Liver (tissue), 9 donors: ENCODE results near the gene ST6GALNAC3. TPM values are rescaled to one million over a fixed set of nuclear protein-coding genes. Genes with fewer than 3 reads are reported as not detected.

Experiments used
- DNase-seq: peaks from one replicate; pipeline ENCODE4 v3.0.0-alpha.2; 2017; ENCODE audit warnings: low spot score
- H3K27ac ChIP-seq, 2 donors: one replicate each; pipeline ENCODE4 v1.7.0; 2013; ENCODE audit warnings: inconsistent platforms in 2 of 2, low read length in 2 of 2, control low read depth in 1 of 2, low read depth in 1 of 2, mild to moderate bottlenecking in 1 of 2
- H3K27me3 ChIP-seq, 4 donors: one replicate each; pipeline versions ENCODE4 v1.6.1 to v1.7.0; 2013; ENCODE audit warnings: low read length in 3 of 4, inconsistent platforms in 1 of 4, mild to moderate bottlenecking in 1 of 4, moderate library complexity in 1 of 4; ENCODE audit not compliant: control insufficient read depth in 4 of 4, insufficient read depth in 4 of 4
- H3K36me3 ChIP-seq, 4 donors: one replicate each; pipeline versions ENCODE4 v1.6.1 to v1.7.0; 2013; ENCODE audit warnings: low read length in 3 of 4, mild to moderate bottlenecking in 3 of 4, low read depth in 1 of 4, moderate library complexity in 1 of 4; ENCODE audit not compliant: control insufficient read depth in 4 of 4, insufficient read depth in 3 of 4
- H3K4me1 ChIP-seq, 4 donors: one replicate each; pipeline versions ENCODE4 v1.6.1 to v1.7.0; 2013; ENCODE audit warnings: low read length in 3 of 4, mild to moderate bottlenecking in 3 of 4, moderate library complexity in 1 of 4; ENCODE audit not compliant: control insufficient read depth in 4 of 4, insufficient read depth in 4 of 4
- H3K4me3 ChIP-seq, 3 donors: one replicate each; pipeline versions ENCODE4 v1.6.1 to v1.7.0; 2013; ENCODE audit warnings: low read length in 3 of 3, control low read depth in 1 of 3, low read depth in 1 of 3, mild to moderate bottlenecking in 1 of 3
- H3K9ac ChIP-seq, 2 donors: one replicate each; pipeline ENCODE4 v1.7.0; 2013; ENCODE audit warnings: low read length in 2 of 2, mild to moderate bottlenecking in 2 of 2, moderate library complexity in 2 of 2, control low read depth in 1 of 2, low read depth in 1 of 2
- H3K9me3 ChIP-seq, 4 donors: one replicate each; pipeline versions ENCODE4 v1.6.1 to v1.7.0; 2013; ENCODE audit warnings: low read length in 3 of 4; ENCODE audit not compliant: control insufficient read depth in 4 of 4
- ATF3 ChIP-seq: IDR thresholded peaks from 2 replicates; pipeline ENCODE4 v1.6.1; 2016; ENCODE audit warnings: antibody characterized with exemption
- CTCF ChIP-seq: fragments of 150-350 bp; IDR thresholded peaks from 2 replicates; pipeline ENCODE4 v1.5.1; 2017; ENCODE audit warnings: improper control_type of control experiment, low read depth, low read length; ENCODE audit not compliant: missing input control
- FOXA2 ChIP-seq: IDR thresholded peaks from 2 replicates; pipeline ENCODE4 v1.6.1; 2016; ENCODE audit warnings: antibody characterized with exemption
- GABPA ChIP-seq, 2 donors: IDR thresholded peaks in 1 of 2; conservative IDR thresholded peaks in 1 of 2; 2 replicates each; pipeline ENCODE4 v1.6.1; 2016; ENCODE audit warnings: antibody characterized with exemption in 2 of 2, mild to moderate bottlenecking in 1 of 2, moderate library complexity in 1 of 2
- HNF4A ChIP-seq, 2 donors: conservative IDR thresholded peaks; 2 replicates each; pipeline ENCODE4 v1.6.1; 2016; ENCODE audit warnings: antibody characterized with exemption in 2 of 2, mild to moderate bottlenecking in 2 of 2
- JUND ChIP-seq, 2 donors: IDR thresholded peaks; 2 replicates each; pipeline ENCODE4 v1.6.1; 2016; ENCODE audit warnings: antibody characterized with exemption in 2 of 2
- NR2F2 ChIP-seq: IDR thresholded peaks from 2 replicates; pipeline ENCODE4 v1.6.1; 2016; ENCODE audit warnings: antibody characterized with exemption
- RAD21 ChIP-seq, 2 donors: IDR thresholded peaks; 2 replicates each; pipeline ENCODE4 v1.6.1; 2016; ENCODE audit warnings: antibody characterized with exemption in 2 of 2, mild to moderate bottlenecking in 2 of 2
- REST ChIP-seq: IDR thresholded peaks from 2 replicates; pipeline ENCODE4 v1.6.1; 2016; ENCODE audit warnings: antibody characterized with exemption, mild to moderate bottlenecking
- RXRA ChIP-seq, 2 donors: IDR thresholded peaks; 2 replicates each; pipeline ENCODE4 v1.6.1; 2017 to 2018; ENCODE audit warnings: antibody characterized with exemption in 2 of 2, mild to moderate bottlenecking in 1 of 2
- SP1 ChIP-seq: IDR thresholded peaks from 2 replicates; pipeline ENCODE4 v1.6.1; 2018; ENCODE audit warnings: antibody characterized with exemption, mild to moderate bottlenecking
- TAF1 ChIP-seq: conservative IDR thresholded peaks from 2 replicates; pipeline ENCODE4 v1.6.1; 2016; ENCODE audit warnings: antibody characterized with exemption, mild to moderate bottlenecking
- YY1 ChIP-seq: IDR thresholded peaks from 2 replicates; pipeline ENCODE4 v1.6.1; 2016; ENCODE audit warnings: antibody characterized with exemption, mild to moderate bottlenecking
- WGBS: extraction: QIAGEN DNeasy Blood & Tissue Kit; methylation state at CpG from one replicate; pipeline ENCODE4 v1.1.7; 2013; 5-methylcytosine and 5-hydroxymethylcytosine counted together
- polyA plus RNA-seq, 2 donors: library from polyadenylated mRNA; stranded (reverse) in 1 of 2; unstranded in 1 of 2; fragments of 200-250 nt in 1 of 2; fragments of >200 nt in 1 of 2; fragmentation: Nextera tagmentation in 1 of 2; extraction: Ambion mirVana in 1 of 2; gene quantifications; one replicate each; pipeline versions ENCODE4 v1.2.1 to v1.2.3, GENCODE V29; 2013 to 2015
- total RNA-seq, 2 donors: library from RNA; depleted of rRNA; stranded (reverse); fragments of >200 nt; gene quantifications; one replicate each; pipeline ENCODE4 v1.2.3, GENCODE V29; 2014
- donor health status: healthy.
- donor health status: healthy.
- donor health status: healthy.
- donor health status: healthy.
- donor health status: healthy.

ST6GALNAC3 gene
- total and polyA plus RNA-seq, 4 donors, result 1.2 to 5.0 (median 3.2) TPM

- no peak for TF ChIP-seq REST
- TF ChIP-seq ATF3, result no peak
- TF ChIP-seq GABPA (IDR thresholded peaks at IDR 0.05 in 1 of 2, conservative IDR thresholded peaks at IDR 0.05 in 1 of 2), result no peak
Measured at GRCh38 chr1:76145332-76145731, 70.8 kb downstream of the ST6GALNAC3 start (continued).

- no peaks in the 10 kb centered on the region for H3K4me1 ChIP-seq
- WGBS, result 60% methylated on average over 1 of the region's 1 CpG
- no peak for DNase-seq
- no peak overlapping the region for H3K4me3 ChIP-seq
- TF ChIP-seq CTCF (no peak), RXRA (IDR thresholded peaks at IDR 0.05) (no peak), FOXA2 (no peak), NR2F2 (no peak)
- H3K9ac ChIP-seq, result no peak overlapping the region
- H3K27me3 ChIP-seq, result no peaks in the 10 kb centered on the region
- H3K36me3 ChIP-seq, result no peaks in the 10 kb centered on the region
- no peak overlapping the region for H3K27ac ChIP-seq
- no peaks in the 10 kb centered on the region for H3K9me3 ChIP-seq
Measured at GRCh38 chr1:76146184-76146583, 71.6 kb downstream of the ST6GALNAC3 start.

GRCh38 chr1:76147917-76148316, 73.4 kb downstream of the ST6GALNAC3 start:
- Histone ChIP-seq H3K9ac (no peak overlapping the region), H3K4me1 (no peaks in the 10 kb centered on the region), H3K36me3 (no peaks in the 10 kb centered on the region), H3K4me3 (no peak overlapping the region), H3K27me3 (no peaks in the 10 kb centered on the region), H3K27ac (no peak overlapping the region), H3K9me3 (no peaks in the 10 kb centered on the region)
- DNase-seq, result no peak
- 74% methylated on average over 4 of the region's 4 CpGs for WGBS
- no peak for TF ChIP-seq RXRA (IDR thresholded peaks at IDR 0.05)
- no peak for TF ChIP-seq REST
- TF ChIP-seq NR2F2, result no peak
- TF ChIP-seq TAF1, result no peak
- TF ChIP-seq JUND (IDR thresholded peaks at IDR 0.05), result no peak
- TF ChIP-seq HNF4A (conservative IDR thresholded peaks at IDR 0.05), result no peak
- TF ChIP-seq RAD21 (IDR thresholded peaks at IDR 0.05), result no peak
- TF ChIP-seq YY1, result no peak
- TF ChIP-seq CTCF, result no peak
- TF ChIP-seq SP1, result no peak
